HG03039 (cell line): ENCODE data around the gene CHST10.
"Not testable (repeated sequence)": the region's sequence is repeated elsewhere in the genome, so short reads cannot be mapped to it uniquely, and the experiment has no call there.

Experiments used
- ATAC-seq: cut with Tn5 transposase; IDR thresholded peaks from one replicate; pipeline ENCODE4 v1.9.1; 2021; ENCODE audit warnings: mild to moderate bottlenecking, moderate library complexity; ENCODE audit not compliant: unreplicated experiment

CHST10 gene, protein sequence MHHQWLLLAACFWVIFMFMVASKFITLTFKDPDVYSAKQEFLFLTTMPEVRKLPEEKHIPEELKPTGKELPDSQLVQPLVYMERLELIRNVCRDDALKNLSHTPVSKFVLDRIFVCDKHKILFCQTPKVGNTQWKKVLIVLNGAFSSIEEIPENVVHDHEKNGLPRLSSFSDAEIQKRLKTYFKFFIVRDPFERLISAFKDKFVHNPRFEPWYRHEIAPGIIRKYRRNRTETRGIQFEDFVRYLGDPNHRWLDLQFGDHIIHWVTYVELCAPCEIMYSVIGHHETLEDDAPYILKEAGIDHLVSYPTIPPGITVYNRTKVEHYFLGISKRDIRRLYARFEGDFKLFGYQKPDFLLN

DNA sequence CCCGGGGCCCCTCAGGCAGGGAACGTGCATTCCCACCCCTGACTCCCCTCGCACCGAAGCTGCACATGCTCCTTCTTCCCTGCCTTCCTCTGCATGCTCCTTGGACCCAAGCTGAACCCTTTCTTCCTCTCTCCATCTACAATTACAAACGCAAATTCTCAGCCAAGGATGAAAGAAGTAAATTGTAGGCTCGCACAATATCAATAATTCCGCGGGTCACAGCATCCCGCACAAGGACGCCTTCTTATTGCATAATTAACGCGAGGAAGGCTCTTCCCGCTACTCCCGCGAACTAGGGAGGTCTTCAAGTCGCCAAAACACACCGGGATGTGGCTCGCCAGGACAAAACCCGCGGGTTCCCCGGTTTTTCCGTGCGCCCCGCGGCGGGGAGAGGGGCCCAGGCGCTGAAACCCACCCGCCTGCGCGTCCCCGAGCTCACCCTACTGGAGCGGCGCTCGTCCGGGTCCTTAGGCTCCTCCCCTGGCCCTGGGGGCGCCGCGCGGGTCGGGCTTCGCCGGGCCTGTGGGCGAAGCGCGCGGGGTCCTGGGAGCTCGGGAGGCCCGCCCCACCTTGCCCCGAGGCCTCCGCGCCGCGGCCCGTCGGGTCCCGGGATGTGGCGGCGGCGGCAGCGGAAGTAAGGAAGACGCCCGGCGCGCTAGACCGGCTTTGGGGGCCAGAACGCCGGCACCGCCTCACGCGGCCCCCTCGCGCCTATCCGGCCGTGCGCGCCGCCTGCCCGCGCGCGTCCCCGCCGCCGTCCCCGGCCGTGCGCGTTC is at the start of gene CHST10:
TSS of gene CHST10 (minus strand) at position 734 of the 776 bp plus-strand sequence. CDS start 10,993 bp downstream, outside the sequence.
- peak; percentile 90 for ATAC-seq

DNA sequence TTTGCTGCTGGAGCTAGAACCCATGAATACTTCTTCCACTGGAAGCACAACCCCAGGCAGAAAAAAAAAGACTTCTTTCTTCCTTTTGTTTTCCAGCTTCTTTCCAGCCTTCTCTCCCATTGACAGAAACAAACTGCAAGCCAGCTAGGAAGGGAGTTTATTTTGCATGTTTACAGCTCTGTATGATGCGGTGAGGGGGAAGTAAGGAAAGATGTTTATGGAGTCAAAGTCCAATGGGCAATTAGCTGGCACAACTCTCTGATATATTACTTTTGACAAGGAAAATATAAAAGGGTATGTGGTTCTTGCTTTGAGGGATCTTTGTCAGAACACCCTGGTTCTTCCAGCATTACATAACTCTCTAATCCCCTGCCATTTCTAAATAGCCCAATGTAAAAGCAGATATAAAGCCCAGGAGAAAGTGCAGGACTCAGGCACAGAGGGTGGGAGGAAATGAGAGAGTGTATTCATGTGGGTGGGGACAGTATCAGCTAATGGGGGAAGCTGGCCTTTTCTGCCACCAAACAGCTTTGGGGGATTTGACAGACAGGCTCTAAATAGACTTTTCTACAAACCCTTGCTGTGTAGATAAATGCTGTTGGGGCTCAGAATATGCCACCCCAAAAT is 43.5 kb upstream of the CHST10 start:
- no peak for ATAC-seq

DNA sequence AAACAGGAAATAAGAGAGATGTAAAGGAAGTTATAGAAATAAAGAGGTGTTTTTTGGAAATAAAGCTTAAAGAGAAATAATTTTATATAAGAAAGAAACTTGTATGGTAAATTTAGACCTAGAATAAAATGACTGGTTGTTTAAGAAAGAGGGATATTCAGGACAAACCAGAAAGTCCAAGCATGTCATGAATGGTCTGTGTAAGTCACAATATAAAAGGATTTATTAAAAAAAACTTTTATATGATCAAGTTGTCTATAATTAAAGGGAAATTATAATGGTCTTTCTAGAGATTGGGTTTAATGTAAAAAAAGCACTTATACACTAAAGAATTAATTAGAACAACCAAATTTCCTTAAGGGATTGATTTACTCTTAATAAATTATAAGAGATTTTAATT is 38.9 kb upstream of the CHST10 start:
- not testable (repeated sequence) for ATAC-seq

DNA sequence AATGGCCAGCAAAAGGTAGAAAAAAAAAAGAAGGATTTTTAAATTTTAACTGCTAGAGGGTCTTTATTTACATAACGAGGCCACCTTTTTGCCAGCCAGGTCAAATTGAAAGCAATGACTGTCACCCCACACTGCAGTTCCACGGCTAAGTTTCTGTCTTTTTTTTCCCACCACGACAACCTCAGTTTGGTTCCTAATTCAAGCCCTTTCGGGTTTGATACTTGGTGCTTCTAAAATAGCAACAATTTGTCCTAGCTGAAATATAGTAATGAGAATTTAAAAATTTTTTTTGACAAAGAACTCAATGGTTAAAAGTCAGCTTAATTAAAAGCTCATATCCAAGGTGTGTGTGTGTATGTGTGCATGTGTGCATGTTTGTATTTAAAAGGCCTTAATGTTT is 36.4 kb upstream of the CHST10 start:
- no peak for ATAC-seq

DNA sequence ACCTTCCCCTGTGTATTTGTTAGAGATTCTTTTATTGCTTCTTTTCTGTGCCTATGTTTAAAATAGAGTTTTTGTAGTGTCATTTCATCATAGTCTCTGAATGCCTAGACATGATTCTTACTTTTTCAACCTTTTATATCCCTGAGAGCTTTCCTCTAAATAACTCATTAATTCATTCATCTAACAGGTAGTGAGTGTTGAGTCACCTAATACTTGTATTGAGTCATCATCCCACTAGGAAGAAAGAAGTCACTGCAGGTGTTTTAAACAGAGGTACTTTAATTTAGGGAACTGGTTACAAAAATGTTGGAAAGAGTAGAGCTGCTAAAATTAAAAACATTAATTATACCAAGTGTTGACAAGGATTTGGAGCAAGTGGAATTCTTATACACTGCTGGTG is 34.3 kb upstream of the CHST10 start:
- no peak for ATAC-seq

DNA sequence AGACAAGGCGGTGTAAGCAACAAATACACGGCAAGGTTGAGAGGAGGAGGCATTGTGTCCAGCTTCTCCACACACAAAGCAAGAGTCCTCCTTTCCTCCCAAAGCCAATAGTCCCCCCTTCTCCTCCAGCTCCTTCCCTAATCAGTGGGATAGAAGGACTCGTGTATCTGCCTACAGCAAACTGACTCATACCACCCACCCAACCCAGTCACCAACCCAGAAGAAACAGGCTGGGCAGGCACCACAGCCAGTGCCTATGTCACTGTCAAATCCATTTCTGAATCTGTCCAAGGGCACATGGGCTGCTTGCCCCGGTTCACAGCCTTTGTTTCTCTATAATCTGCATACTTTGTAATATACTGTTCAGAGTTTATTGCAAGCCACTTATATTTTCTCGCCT is 33.6 kb upstream of the CHST10 start:
- no peak for ATAC-seq

DNA sequence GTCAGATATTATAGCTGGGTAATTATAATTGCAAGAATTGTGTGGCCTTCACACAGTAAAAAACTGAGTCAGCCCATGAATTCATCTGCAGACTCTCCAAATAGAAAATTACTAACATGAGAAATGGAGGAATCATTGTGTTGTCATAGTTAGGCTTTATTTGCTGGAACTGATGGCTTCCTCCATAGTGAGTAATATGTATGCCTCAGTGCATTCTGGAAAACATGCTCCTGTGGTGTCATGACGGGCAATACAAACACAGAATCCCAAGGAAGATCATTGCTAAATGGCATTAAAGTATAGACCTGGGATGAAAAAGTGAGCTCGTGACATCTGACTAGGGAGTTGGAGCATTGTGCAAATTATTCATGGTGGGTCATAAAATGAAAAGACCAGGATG is 29.2 kb upstream of the CHST10 start:
- ATAC-seq: no peak

DNA sequence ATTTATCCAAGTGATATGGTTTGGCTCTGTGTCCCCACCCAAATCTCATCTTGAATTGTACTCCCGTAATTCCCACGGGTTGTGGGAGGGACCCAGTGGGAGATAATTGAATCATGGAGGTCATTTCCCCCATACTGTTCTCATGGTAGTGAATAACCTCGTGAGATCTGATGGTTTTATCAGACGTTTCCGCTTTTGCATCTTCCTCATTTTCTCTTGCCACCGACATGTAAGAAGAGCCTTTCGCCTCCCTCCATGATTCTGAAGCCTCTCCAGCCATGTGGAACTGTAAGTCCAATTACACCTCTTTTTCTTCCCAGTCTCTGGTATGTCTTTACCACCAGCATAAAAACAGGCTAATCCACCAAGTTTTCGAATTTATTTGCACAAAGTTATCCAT is 20.3 kb upstream of the CHST10 start:
- ATAC-seq: no peak

DNA sequence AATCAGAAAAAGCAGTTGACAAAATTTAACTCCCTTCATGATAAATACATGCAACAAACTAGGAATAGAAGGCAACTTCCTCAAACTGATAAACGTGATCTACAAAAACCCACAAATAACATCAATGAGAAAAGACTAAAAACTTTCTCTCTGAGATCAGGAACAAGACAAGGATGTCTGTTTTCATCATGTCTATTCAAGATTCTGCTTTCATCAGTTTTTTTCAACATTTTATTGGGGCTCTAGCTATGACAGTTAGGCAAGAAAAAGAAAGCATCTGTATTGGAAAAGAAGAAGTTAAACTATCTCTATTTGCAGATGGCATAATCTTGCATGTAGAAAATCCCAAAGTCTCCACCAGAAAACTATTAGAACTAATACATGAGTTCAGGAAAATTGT is 12.3 kb upstream of the CHST10 start:
- ATAC-seq: no peak

DNA sequence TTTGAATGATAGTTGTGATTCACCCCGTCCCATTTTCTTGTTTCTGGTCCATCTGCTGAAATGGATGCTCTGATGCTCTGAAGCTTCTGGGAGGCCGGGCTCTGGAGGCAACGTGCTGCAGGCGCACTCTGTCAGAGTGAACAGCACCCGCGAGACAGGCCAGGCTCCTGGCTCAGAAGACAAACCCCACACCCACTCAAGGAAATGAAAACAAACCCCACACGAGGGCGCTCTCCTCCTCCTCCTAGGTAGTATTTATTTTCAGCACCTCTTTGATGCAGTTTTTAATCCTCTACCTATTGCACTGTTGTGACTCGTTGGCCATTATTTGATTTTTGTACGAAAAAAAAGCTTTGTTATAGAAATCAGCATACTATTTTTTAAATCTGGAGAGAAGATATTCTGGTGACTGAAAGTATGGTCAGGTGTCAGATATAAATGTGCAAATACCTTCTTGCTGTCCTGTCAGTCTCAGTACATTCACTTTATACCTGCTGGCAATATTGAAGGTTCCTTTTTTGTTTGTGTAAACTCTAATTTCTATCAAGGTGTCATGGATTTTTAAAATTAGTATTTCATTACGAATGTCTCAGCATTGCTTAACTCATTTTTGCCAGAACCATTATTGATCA is 10.3 kb upstream of the CHST10 start:
- ATAC-seq: no peak

DNA sequence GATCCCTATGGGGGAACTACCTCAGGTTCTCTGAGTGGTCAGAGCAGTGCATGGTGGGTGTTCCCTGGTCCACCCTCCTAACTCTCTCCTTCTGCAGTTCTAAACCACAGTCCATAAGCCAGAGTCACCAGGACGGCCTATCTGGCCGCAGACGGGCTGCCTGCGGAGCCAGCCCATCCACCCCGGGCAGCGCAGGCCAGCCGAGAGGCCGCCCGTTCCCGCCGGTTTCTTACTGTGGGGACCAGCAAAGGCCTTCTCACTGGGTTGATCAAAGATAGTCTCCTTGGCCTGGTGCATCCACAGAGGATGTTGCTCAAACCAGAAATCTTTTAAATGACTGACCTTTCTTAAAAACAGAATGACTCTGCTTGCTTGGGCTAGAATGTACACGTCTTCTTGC is 9.6 kb upstream of the CHST10 start:
- ATAC-seq: no peak

DNA sequence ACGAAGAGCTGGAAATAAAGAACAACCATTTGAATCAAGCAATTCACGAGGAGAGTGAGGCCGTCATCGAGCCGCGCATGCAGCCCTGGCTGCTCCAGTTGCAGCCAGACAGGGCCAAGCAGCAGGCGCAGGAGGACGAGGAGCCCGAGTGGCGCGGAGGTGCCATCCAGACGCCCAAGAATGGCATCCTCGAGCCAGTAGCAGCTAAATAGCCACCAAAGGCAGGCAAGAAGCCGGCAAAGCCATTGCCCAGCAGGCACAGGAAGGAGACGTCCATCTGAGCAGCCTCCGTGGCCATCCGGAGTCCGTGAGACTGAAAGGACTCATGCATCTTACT is 8.9 kb upstream of the CHST10 start:
- ATAC-seq: no peak

DNA sequence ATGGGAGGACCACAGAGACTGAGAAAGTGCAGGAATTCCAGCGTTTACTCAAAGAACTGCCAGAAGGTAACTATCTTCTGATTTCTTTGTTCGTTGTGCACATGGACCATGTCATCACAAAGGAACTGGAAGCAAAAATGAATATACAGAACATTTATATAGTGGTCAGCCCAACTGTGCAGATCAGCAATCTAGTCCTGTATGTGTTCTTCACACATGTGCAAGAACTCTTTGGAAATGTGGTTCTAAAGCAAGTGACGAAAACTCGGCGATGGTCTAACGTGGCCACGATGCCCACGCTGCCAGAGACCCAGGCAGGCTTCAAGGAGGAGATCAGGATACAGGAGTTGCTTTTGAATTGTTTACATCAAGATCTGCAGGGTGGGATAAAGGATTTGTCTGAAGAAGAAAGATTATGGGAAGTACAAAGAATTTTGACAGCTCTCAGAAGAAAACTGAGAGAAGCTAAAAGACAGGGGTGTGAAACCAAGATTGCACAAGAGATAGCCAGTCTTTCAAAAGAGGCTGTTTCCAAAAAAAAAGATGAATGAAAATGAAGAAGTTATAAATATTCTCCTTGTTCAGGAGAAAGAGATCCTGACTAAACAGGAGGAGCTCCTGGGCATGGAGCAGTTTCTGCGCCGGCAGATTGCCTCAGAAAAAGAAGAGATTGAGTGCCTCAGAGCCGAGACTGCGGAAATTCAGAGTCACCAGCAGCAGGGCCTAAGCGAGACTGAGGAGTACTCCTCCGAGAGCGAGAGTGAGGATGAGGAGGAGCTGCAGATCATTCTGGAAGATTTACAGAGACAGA is 8.3 kb upstream of the CHST10 start:
- no peak for ATAC-seq

DNA sequence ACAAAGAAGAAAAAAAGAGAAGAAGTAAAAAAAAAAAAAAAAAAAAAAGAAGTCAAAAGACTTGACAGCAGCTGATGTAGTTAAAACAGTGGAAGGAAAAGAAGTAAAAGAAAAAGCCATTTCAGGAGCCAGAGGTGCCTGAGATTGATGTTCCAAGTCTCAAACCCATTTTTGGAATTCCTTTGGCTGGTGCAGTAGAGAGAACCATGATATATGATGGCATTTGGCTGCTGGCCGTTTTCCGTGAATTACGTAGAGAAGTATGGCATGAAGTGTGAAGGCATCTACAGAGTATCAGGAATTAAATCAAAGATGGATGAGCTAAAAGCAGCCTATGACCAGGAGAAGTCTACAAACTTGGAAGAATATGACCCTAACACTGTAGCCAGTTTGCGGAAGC is 7.6 kb upstream of the CHST10 start:
- ATAC-seq: no peak

DNA sequence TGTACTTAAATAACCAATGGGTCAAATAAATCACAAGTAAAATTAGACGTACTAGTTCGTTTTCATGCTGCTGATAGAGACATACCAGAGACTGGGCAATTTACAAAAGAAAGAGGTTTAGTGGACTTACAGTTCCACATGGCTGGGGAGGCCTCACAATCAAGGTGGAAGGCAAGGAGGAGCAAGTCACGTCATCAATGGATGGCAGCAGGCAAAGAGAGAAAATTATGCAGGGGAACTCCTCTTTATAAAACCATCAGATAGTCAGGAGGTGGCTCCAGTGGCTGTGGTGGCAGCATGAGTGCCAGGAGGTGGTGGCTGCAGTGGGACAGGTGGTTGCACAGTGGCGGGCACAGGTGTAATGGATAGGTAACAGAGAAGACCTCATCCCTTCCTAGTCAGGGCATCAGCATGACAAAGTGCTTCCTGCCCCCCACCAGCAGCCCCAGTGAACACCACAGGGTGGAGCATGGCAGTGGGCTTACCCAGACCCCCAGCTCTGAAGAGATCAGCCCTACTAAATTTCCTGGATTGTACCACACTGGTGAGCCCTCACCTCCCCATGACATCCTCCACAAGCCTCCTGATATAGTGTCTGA is 6.9 kb upstream of the CHST10 start:
- no peak for ATAC-seq

DNA sequence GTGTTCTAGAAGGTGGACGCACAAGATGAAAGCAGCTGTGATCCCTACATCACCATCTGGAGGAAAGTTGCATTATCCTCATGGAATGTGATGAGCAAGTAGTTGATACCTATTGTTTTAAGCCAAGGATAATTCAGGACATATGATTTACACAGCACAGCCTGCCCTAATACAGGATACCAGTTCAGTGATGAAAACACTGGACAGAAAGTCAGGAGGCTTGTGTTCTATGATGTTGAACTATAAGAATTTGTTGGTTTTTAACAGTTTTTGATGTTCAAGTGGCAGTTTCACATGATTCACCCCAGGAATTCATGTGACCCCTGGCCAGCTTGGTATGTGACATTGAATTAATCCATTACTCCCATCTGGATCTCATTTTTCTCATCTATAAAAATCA is 6.2 kb upstream of the CHST10 start:
- no peak for ATAC-seq

DNA sequence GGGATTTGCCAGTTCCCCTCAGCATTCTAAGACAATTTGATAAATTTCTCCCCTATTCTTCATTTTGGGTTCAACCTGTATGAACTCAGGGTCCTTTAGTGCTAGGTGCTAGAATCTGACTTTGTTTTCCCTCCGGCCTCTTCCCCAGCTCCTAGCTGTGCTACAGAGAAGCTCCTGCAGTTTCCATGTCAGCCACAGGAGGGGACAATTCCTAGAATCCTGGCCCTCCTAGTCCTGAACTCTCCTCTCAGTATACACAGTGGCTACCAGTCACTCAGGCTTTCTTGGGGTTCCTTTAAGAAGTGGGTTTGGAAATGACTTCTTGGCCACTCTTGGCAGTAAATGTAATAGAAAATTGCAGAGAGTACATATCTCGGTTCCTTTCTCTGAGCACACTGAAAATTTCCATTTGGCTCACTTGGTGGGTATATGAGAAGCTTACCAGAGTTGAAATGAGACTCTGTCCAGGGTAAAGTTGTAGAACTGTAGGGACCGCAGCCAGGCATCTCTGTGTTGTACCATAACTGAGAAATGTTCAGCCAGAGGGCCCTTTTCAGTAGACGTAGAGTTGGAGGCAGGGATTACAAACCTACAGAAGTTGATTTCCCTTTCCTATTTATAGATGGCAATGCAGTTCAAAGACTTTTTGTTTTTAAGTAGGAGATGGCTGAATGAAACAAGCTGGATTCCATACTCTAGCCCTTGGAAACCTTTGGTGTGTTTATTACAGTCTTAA is 5.0 kb upstream of the CHST10 start:
- ATAC-seq: no peak

DNA sequence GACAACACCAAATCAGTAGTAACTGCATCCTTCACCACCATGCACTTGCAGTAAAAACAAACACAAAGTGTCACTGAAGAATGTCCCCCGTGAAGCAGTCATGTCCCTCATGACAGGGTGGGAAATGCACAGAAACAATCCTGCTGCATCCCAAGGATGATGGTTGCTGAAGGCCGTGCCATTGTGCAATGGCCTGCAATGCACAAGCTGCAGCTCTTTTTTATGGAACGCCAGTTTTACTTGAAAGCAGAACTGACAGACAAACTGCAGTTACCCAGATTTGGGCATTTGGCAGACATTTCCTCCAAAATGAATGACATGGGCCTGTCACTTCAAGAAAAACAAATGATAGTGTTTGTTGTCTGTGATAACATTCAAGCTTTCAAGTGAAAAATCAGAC is 2.4 kb upstream of the CHST10 start:
- no peak for ATAC-seq

DNA sequence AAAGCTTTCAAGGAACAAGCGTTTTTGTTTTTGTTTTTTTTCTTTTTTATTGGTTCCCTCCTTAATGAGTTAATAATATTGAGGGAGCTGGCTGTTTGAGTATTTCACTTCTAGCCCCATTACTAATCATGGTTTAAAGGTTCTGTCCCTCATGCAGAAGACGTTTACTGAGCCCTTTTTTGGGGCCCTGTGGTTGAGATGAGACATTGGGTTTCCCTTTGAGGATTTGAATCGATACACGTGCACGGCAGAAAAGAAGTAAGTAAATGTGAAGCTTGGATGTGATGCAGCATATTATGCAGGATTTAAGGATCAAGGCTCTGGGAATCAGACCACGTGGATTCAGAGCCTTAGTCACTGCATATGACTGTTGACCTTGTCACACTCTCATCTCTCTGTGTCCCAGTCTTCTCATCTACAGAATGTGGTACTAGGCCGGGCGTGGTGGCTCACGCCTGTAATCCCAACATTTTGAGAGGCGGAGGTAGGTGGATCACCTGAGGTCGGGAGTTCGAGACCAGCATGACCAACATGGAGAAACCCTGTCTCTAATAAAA is 1.0 kb upstream of the CHST10 start:
- no peak for ATAC-seq
